Neural progenitor cell (in vitro differentiated cells): ENCODE data around the gene RYR3.

Experiments used
- CTCF ChIP-seq: fragments of 200-600 bp; sonication (generic); IDR thresholded peaks from 2 replicates; pipeline ENCODE4 v1.5.1; 2017; ENCODE audit warnings: antibody characterized with exemption, mild to moderate bottlenecking
- EZH2 ChIP-seq: fragments of 200-600 bp; sonication (generic); IDR thresholded peaks from 2 replicates; pipeline ENCODE4 v1.6.1; 2017; ENCODE audit warnings: antibody characterized with exemption, mild to moderate bottlenecking, moderate library complexity
- EZH2phosphoT487 ChIP-seq: fragments of 200-600 bp; sonication (generic); IDR thresholded peaks from 2 replicates; pipeline ENCODE4 v1.6.1; 2017; ENCODE audit warnings: antibody characterized with exemption

- no peak for TF ChIP-seq CTCF
- no peak for TF ChIP-seq EZH2
- no peak for TF ChIP-seq EZH2phosphoT487
These were observed 189.8 kb downstream of the RYR3 start for GRCh38 chr15:33500432-33501195.
